HPDE6-E6E7 (cell line): Measurements from ENCODE around the gene HOXC11.

Source experiments
- DNase-seq: peaks from one replicate; pipeline ENCODE4 v3.0.0; 2011; ENCODE audit warnings: missing footprints; ENCODE audit errors: extremely low spot score

Gene HOXC11

DNA sequence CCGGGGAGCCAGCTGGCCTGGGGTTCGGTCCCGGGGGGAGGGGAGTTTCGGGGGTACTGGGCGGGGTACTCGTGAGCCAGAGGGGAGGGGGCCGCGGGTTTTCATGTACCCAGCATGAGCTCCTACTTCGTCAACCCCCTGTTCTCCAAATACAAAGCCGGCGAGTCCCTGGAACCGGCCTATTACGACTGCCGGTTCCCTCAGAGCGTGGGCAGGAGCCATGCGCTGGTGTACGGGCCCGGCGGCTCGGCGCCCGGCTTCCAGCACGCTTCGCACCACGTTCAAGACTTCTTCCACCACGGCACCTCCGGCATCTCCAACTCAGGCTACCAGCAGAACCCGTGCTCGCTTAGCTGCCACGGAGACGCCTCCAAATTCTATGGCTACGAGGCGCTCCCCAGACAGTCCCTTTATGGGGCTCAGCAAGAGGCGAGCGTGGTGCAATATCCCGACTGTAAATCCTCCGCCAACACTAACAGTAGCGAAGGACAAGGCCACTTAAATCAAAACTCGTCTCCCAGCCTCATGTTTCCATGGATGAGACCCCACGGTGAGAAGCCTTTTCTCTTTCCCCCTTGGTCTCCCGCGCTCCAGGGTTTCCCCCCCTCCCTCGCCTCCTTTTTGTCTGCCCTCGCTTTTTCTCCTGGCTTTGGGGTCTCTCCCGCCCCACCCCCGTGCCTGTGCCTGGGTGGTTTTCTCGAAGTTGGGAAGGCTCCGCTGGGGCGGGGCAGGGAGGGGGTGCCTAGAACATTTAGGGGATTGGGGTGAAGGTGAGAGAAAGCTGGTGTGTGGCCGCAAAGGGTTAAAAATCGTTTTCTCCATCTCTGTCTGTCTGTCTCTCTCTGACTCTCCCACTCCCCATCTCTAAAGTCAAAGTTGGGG, 36.5 kb downstream of the HOXC11 start:
- DNase-seq, result no peak

DNA sequence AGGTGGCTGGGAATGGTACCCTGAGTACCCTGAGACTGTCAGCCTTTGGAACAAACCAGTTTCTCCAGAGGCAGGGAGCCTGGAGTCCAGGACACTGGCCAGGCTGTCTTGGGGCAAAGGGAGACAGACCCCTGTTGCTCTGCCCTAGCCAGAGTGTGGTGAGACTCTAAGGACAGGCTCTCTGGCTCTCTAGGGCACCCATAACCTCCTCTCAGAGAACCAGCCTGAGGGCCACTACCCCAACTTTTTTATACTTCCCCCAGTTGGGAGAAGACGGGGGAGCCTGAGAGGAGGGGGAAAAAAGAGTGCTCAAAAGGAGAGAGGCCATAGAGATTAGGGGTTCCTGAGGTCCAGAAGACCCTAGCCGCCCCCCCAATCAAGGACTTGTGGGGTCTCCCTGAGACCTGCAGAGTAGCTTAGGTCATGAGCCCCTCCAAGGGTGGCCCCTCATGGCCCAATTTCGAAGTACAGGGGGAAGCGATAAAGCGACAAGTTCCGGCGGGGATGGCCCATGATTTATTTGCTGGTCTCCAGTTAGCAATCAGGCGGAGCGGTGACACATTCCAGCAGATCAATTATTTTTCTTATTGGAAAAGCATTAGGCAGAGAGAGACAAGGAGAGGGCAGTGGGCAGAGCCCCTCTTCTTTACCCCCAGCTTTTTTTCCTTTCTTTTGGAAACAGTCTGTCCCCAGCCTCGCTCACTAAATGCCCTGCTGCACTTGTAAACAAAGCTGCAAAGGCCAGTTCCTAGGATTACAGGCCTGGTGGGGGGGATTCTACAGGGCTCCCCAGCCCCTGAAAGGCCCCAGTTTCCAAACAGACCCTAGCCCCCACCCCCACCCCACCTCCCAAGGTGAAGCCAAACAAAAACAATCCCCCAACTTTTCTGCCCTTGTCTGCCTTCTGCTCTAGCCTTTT, 37.4 kb downstream of the HOXC11 start:
- DNase-seq, result no peak

DNA sequence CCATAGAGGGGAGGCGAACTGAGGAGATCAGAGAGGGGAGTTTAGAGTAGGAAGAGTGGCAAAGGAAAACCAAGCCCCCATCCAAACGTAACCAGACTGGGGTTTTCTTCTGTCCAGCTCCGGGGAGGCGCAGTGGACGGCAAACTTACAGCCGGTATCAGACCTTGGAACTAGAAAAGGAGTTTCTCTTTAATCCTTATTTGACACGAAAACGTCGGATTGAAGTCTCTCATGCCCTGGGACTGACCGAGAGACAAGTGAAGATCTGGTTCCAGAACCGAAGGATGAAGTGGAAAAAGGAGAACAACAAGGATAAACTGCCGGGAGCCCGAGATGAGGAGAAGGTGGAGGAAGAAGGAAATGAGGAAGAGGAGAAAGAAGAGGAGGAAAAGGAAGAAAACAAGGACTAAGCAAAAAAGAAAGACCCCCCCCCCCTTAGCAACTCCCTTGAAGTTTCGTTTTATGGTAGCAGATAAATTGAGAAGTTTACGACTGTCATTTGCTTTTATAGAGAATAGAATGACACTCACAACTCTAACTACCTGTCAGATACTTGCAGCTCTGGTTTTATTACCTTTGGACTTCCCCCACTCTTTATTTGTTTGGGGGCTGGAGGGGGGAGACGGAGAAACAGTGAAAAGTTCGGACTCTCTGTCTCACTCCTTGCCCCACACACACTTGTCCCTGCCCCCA, 38.2 kb downstream of the HOXC11 start:
- DNase-seq, result no peak

DNA sequence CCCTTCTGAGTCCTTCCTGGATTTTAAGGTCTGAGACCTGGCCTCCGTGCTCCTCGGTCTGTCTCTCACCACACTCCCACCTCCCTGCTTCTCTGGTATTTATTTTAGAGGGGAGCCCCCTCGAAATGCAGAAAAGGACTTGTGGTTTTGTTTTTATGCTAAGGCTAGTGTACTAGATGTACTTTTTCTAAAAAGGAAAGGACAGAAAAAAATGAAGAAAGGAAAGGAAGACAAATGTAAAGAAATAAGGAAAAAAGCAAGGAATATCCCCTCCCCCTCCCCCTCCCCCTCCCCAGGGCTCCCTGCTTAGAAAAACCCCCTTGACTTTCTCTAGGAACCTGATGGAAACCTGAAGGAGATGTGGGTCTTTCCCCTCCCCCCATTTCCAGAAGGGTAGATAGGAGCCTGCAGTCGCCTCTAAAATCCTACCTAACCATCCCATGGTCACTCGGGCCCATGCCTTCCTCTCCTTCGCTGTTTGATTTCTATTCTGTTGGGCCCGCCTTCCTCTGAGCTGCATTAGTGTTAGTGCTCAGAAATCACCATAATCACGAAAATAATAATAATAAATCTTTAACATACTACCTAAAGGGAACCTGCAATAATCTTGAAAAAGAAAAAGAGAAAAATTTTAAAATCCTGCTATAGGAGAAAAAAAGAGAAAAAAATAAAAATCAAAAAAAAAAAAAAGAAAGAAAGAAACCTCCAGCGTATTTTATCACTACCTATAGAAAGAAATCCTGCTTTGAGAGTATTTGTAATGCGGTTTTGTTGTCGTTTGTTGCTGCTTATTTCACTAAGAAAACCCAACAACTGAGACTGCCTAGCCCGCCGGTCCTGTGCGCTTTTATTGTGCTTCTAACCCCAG, 39.0 kb downstream of the HOXC11 start:
- no peak for DNase-seq

DNA sequence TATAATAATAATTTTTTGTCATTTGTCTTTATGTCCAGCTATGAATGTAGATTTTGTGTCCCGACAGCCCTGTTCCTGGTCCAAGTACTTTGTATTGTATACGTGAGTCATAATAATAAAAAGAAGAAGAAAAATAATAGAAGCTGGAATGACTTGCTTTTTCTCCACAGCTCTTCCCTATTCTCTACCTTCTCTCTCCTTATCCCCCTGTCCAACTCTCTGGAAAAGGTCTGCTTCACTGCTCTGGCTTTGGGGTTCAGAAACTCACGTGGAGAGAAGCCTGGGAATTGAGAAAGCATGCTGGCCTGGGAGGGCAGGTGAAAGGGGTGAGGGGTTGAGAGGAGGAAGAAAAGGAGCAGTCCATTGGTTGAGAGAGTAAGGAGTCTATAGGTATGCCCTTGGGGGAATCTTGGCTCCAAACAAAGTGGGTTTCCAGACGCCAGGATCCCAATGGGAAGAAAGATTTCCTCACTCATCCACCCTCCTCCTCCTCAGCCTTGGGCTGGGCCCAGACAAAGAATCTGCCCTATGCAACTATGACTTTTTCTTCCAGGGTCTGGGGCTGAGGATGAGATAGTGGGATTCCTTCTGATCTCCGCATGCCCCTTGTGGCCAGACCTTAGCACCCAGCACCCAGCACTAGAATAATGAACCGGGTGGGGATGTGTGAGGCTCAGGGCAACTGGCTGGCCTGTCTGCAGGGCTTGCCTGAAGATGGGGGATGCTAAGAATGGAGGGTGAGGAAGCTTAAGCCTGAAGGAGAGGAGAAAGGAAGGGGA, 39.9 kb downstream of the HOXC11 start:
- no peak for DNase-seq

DNA sequence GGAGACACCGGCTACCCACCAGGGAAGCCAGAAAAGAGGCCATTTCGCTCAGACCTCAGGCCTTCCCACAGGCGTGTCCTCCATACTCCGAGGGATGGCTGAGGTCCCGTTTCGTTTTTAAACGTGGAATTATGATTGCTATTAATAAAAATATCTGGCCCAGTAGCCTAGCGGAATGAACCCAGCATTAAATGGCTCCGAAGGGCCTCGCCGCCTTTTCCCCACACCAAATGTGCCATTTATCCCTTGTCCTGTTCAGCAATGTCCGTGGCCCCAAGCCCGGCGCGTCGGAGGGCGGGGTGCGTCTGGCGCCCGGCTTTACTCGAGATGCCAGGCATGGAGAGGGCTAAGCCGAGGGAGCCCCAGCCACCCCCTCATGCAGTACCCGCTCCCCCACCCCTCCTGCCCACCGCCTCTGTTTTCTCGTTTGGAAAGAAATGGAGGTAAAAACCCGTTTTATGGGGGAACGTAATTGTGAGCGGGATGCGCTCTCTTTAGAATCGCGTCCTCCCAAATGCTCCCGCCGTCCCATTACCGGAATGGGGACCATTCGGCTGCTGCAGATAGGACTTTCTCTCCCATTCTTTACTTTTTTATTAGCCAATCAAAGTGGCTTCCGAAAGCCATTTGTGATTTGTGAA, 41.6 kb downstream of the HOXC11 start:
- DNase-seq, result no peak

DNA sequence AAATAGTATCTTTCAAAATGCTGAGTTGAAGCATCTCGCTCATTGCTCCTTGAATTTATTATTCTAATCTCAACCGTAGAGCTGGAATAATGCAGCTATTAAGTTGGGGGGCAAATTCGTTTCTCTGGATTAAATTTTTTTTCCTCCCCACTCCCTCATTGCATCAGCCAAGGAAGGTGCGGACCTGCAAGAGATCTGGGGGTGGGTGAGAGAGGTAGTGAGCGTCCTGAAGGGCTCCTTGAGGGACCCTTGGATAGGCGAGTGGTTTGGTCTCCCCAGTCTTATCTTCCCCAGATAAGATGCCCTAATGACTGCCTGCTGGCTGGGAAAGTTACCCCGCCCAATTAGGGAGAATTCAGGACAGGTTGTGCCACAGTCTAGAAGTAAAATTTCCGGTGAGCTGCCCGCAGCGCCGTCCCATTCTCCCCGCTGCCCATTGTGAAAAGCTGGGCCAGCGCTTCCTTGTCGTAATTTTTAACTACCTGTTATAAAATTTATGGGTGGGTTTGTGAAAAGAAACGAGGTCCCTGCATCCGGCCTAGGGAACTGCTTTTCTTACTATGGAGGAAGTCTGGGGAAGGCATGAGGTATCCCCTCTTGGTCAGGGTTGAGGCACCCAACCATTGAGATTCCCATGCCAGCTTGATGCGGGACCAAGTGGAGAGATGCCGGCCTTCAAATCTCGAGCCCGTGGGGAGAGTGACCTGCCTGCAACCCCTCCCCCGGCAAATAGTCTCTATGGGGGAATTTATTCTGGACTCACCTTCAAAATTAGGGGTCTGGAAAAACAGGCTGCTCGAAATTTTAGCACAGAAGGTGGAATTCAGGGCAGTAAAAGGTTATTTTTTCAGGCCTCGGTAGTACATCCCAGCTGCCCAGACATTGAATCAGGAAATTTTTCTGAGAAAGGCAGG, 42.3 kb downstream of the HOXC11 start:
- no peak for DNase-seq

DNA sequence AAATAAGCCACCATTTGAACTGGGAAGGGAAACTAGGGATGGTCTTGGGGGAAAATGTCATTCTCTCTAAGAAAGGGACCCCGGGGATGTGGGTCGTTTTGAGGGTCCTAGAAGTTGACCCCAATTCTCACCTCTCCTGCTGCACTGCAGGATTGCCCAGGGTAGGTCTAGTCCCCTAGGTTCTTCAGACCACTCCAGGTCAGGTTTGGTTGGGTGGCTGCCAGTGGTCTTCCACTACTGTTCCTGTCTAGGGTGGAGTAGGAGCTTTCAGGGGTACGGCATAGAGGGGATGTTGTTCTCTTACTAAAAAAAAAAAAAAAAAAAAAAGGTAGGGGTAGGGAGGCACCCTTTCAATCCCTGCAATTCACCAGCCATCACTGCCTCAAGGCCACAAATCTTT, 43.1 kb downstream of the HOXC11 start:
- no peak for DNase-seq

DNA sequence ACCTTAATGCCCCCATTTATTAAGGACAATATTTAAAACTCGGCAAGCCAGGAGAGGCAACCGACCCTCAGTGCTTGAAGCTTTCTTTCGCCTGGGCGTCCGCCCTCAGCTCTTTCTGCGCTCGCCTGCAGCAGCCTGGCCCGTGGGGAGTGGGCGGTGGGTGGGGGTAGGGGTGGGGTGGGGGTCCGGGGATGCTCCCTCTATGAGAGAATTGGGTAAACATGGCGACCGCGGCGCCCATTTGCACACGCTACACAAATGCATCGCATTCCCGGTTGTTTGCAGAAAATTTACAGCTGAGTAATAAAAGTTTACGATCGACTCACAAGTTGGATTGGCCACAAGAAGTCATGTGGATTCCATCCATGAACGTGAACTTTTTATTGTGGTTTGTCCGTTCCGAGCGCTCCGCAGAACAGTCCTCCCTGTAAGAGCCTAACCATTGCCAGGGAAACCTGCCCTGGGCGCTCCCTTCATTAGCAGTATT, 43.6 kb downstream of the HOXC11 start:
- DNase-seq, result no peak

DNA sequence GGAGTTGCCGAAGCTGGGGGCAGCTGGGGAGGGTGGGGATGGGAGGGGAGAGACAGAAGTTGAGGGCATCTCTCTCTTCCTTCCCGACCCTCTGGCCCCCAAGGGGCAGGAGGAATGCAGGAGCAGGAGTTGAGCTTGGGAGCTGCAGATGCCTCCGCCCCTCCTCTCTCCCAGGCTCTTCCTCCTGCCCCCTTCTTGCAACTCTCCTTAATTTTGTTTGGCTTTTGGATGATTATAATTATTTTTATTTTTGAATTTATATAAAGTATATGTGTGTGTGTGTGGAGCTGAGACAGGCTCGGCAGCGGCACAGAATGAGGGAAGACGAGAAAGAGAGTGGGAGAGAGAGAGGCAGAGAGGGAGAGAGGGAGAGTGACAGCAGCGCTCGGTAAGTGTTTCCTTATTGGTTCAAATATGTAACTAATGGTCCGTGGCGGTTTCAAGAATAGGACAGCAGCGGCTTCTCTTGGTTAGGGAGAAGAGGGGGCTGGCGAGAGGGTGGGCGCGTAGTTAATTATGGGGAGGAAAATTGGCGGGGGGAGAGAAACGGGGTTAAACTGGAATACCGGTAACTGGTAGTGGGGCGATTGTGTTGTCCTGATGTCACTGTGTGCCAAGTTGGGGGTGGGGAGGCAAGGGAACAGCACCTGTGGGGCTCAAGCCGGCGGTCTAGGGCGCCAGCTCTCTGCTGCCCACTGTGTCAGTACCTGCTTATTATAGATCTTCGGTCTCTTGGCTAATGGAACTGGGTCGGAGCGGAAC, 44.3 kb downstream of the HOXC11 start:
- no peak for DNase-seq

DNA sequence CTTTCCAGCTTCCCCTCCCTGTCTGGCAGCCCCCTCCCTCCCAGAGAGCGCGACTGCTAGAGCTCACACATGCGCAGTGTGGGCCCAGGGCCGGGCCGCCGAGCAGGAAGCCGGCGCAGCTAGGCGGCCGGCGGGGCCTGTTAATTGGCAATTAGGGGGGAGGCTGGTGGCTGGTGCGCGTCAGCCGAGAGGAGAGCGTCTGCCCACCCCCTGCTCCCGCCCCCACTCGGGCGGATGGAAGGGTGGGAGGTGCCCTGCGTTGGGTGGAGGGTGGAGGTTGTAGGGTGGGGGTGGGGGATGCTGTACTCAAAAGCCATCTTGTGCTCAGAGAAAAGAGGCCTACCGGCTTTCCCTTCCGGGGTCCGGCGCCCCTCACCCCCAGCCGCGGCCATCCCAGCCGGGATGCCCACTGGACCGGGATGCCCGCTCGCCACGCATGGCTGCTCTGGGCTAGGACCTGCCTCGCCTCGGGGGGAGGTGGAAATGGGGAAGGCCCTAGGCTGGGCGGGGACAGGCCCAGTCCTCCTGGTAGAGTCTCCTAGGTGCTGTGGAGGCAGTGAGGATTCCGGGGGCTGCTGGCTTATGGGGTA, 45.0 kb downstream of the HOXC11 start:
- DNase-seq, result no peak

DNA sequence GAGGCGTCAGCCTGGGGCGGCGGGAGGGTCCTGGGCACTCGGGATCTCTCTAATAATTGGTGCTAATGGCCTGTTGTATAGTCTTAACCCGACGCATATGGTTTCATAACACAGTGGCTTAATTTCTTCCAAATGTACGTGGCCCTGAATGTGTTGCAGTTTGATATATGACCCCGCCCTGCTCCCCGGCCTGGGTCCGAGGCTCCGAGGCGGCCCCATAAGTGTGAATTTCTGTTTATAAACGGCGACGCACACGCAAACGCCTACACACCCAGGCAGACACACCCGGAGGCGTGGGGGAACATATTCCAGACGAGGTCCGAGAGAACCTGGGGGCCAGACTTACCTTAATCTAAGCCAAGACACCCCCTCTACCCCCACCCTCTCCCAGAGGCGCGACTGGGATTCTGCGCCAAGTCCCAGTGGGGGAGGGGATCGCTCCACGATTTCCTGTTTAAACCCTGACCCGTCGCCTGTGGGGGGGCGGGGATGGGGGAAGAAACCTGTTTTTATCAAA, 45.6 kb downstream of the HOXC11 start:
- no peak for DNase-seq

DNA sequence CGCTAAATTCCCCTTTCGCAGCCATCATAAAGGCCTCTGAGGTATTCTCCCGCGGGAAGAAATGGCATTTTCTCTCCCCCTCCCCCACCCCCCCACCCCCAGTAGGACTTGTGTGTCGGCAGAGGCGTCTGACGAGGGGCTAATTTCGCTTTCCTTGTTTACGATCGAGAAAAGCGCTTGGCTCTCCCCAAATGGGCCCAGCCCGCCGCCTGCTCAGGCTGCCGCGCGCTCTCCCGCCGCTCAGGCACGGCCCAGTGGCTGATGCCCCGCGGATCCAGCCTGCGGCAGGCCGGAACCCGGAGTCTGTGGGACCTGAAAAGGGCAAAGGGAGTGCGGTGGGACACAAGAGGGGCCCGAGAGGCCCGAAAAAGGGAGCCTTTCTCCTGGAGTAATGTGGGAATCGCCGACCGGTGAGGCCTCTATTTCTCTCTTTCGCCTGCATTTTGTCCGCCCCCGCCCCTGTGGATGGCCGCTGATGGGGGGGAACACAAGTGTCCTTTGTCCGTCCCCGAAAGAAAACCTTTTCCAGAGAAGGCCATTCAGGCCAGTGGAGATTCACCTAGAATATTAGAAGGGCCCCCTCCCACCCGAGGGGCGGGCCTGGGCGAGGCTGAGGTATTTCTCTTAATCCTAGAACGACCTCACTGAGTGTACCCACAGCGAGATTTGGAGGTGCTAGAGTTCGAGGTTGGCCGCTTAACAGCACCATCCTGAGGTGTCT, 46.3 kb downstream of the HOXC11 start:
- DNase-seq, result no peak

DNA sequence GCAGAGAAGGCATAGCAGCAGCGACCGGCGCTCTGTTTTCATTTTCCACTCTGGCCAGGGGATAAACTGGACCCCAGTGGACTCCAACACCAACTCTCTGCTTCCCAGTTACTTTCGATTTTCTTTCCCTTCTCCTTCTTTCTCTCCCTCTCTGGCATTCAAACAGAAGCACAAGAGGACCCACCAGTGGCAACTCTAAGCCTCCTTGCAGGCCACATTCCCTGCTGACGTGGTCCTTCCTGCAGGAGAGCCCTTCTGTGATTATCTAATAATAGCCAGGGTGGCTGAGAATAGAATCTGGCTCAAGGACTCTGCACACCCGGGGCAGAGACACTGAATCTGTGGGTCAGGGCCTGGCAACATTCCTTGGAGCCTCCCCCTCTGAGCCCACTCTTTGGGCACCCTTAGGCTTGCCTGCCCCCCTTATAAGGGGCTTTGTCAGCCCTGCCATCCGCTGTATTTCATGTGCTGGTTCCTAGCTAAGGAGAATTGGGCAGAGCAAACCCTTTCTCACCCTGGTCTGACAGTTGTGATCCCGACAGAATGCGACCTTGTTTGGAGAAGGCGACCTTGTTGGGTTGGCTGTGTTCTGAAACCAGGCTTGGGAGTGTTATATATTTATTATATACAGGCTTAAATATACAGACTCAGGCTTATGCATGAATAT, 47.1 kb downstream of the HOXC11 start:
- DNase-seq, result no peak

DNA sequence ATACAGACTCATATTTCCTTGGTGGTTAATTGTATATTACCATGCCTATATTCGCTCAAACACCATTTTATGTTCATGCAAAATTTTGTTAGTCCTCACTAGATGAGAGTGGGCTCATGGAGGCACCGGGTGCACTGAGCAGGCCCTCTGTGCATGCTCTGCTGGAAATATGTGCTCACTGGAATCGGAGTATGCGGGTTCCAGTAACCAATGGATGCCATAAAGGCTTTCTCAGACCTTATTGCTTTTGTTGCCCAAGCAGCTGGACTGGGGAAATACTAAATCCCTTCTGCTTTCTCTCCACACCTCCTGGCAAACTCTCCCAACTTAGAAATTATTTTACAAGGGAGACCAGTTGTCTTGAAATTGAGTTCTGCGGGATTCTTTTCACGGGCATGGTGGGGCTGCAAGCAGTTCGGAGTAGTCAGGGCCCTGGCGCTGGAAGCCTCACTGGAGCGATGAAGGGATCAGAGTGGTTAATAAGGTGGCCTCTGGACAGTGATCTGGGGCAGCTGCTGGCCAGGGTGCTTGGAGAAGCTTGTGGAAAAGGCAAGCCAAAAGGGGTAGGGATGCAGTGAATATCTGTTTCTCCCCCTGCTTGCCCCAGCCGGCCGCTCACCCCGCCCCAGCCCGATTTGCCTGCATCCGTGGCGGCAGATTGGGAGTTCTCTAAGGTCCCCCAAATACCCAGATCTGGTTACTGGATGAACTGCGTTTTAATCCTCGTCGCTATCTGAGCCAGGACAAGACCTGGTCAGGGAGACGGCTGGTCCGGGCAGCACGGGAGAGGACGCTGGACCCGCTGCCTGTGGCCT, 47.9 kb downstream of the HOXC11 start:
- no peak for DNase-seq
